GM19023 (cell line): Measurements from ENCODE around the gene ZCCHC3.
"Not testable (repeated sequence)": the region's sequence is repeated elsewhere in the genome, so short reads cannot be mapped to it uniquely, and the experiment has no call there.

Source experiments
- ATAC-seq: cut with Tn5 transposase; IDR thresholded peaks from one replicate; pipeline ENCODE4 v1.9.1; 2021; ENCODE audit warnings: mild to moderate bottlenecking, moderate library complexity; ENCODE audit not compliant: unreplicated experiment

ZCCHC3 gene

GRCh38 chr20:336040-336439 is 38.7 kb downstream of the ZCCHC3 start:
- not testable (repeated sequence) for ATAC-seq

- ATAC-seq = no peak
These were observed 44.3 kb downstream of the ZCCHC3 start for GRCh38 chr20:341682-342081.

GRCh38 chr20:343107-343506 is 45.7 kb downstream of the ZCCHC3 start:
- no peak for ATAC-seq

- ATAC-seq = no peak
These were observed 48.8 kb downstream of the ZCCHC3 start for GRCh38 chr20:346033-346639.

DNA sequence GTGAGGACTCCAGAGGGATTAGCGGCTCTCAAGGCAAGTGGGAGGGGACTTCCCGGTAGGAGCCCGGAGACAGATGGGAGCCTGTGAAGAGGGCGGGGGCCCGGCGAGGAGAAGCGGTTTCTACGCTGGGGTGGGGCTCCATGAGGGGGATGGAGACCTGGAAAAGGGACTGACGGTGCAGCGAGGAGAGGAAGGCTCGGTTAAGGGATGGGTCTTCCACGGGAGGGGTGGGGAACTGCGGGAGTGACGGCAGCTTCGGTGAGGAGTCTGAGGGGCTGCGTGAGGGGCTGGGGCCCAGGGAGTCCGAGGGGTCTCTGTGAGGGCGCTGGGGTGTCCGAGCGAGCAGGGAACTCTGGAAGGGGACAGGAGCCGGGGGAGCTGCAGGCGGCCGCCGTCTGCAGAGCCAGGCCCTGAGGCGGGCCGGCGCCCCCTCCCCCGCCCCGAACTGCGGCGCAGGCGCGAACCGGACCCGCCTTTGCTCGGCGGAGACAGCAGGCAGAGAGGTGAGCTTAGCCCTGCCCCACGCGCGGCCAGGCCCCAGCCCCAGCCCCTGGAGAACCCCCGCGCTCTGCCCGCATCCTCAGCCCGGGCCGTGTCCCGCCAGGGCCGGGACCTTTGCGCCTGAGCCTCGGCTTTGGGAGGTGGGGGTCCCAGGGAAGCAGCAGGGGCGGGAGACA is 49.4 kb downstream of the ZCCHC3 start, which contains the start of gene NRSN2:
NRSN2 (plus strand) TSS at position 472 of the 677 bp plus-strand sequence. CDS start 2,533 bp downstream, outside the sequence.
- ATAC-seq = peak; percentile 34

- peak; percentile 1 for ATAC-seq
These were observed 49.9 kb downstream of the ZCCHC3 start for GRCh38 chr20:347317-347639.

- peak; percentile 74 for ATAC-seq
These were observed 50.5 kb downstream of the ZCCHC3 start for GRCh38 chr20:347640-348484.

DNA sequence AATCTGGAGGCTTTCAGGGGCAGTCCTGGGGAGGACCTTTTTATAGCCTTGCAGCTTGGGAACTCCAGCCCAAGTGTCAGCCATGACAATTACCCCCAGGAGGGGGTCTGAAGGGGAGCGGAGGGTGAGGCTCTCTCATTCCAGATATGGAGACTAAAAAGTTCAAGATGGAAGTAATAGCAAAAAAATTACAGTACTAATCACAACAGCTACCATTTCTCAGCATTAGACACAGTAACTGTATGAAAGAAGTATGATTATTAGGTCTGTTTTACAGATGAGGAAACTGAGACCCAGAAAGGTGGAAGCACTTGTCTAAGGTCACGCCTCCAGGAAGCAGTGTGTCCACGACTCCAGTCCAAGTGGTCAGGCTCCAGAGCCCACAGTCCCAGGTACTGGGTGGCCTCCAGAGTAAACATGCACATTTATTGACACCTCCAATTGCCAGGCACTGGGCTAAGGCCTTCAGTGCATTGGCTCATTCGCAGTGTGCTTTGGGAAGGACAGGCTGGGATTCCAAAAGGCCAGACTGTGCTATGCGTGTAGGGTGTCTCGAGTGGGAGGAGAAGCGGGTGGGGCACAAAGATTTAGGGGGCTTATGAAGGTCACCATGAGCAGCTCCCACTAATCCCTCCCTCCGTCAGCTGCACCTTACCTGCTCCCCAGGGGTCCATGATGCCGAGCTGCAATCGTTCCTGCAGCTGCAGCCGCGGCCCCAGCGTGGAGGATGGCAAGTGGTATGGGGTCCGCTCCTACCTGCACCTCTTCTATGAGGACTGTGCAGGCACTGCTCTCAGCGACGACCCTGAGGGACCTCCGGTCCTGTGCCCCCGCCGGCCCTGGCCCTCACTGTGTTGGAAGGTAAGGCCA is 51.8 kb downstream of the ZCCHC3 start:
- no peak for ATAC-seq
